Measurements from ENCODE around the gene CSNK1E.

CSNK1E gene

GRCh38 chr22:38305471-38306448 lies 11.5 kb downstream of the CSNK1E start:
- Histone ChIP-seq H3K36me3 (ENCODE audit: control insufficient read depth, insufficient read depth, low read length) (no peaks in the 10 kb centered on the region), H3K4me1 (peaks cover 10% of the 10 kb centered on the region), H3K27me3 (ENCODE audit: control insufficient read depth, insufficient read depth, low read length) (no peaks in the 10 kb centered on the region), H3K9ac (no peak overlapping the region), H2AFZ (no peak overlapping the region), H3K9me3 (ENCODE audit: control insufficient read depth, low read length) (no peaks in the 10 kb centered on the region), H3K4me3 (ENCODE audit: low read depth, low read length) (peak overlapping the region; percentile 27), H3K27ac (peak overlapping the region; percentile 22), H3K4me2 (ENCODE audit: low read length) (peak overlapping the region; percentile 3), H3K79me2 (peaks cover 22% of the 10 kb centered on the region)
- no peak for TF ChIP-seq CTCF (IDR thresholded peaks at IDR 0.05)

GRCh38 chr22:38304526-38304925 lies 12.7 kb downstream of the CSNK1E start:
- Histone ChIP-seq H2AFZ (no peak overlapping the region), H3K9ac (no peak overlapping the region), H3K4me1 (peaks cover 10% of the 10 kb centered on the region), H3K27me3 (ENCODE audit: control insufficient read depth, insufficient read depth, low read length) (no peaks in the 10 kb centered on the region), H3K4me2 (ENCODE audit: low read length) (no peak overlapping the region), H3K4me3 (ENCODE audit: low read depth, low read length) (no peak overlapping the region), H3K9me3 (ENCODE audit: control insufficient read depth, low read length) (no peaks in the 10 kb centered on the region), H3K27ac (no peak overlapping the region), H3K79me2 (peaks cover 15% of the 10 kb centered on the region), H3K36me3 (ENCODE audit: control insufficient read depth, insufficient read depth, low read length) (no peaks in the 10 kb centered on the region)
- no peak for TF ChIP-seq CTCF (IDR thresholded peaks at IDR 0.05)

DNA sequence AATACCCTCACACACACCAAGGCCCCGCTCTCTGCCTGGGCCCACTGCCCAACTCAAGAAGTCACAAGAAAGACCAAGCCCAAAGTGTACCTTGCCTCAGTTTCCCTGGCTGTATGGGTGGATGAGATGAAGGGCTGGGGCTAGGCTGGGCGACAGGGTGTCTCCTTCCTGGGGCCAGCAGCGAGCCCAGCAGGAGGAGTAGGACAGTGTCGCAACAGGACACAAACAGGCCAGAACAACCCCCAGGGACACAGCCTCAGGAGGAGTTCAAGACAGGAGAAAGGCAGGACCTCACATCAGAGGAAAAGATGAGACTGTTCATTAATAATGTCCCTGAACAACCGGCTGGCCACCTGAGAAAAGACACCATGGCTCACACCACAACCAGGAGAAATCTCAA lies 13.3 kb downstream of the CSNK1E start:
- Histone ChIP-seq H3K9me3 (ENCODE audit: control insufficient read depth, low read length) (no peaks in the 10 kb centered on the region), H3K4me2 (ENCODE audit: low read length) (no peak overlapping the region), H3K27ac (peak overlapping the region; percentile 24), H3K9ac (no peak overlapping the region), H3K4me3 (ENCODE audit: low read depth, low read length) (no peak overlapping the region), H3K79me2 (peaks cover 15% of the 10 kb centered on the region), H3K36me3 (ENCODE audit: control insufficient read depth, insufficient read depth, low read length) (no peaks in the 10 kb centered on the region), H3K27me3 (ENCODE audit: control insufficient read depth, insufficient read depth, low read length) (no peaks in the 10 kb centered on the region), H3K4me1 (peaks cover 10% of the 10 kb centered on the region), H2AFZ (no peak overlapping the region)
- no peak for TF ChIP-seq CTCF (IDR thresholded peaks at IDR 0.05)

- no peak overlapping the region for H3K9ac ChIP-seq
- H3K4me2 ChIP-seq (ENCODE audit: low read length), result no peak overlapping the region
- H3K36me3 ChIP-seq (ENCODE audit: control insufficient read depth, insufficient read depth, low read length), result no peaks in the 10 kb centered on the region
- H3K4me3 ChIP-seq (ENCODE audit: low read depth, low read length), result no peak overlapping the region
- peaks cover 15% of the 10 kb centered on the region for H3K79me2 ChIP-seq
- H3K4me1 ChIP-seq, result peaks cover 8% of the 10 kb centered on the region
- TF ChIP-seq CTCF (IDR thresholded peaks at IDR 0.05), result no peak
- H2AFZ ChIP-seq, result no peak overlapping the region
- H3K27ac ChIP-seq, result no peak overlapping the region
- H3K27me3 ChIP-seq (ENCODE audit: control insufficient read depth, insufficient read depth, low read length), result no peaks in the 10 kb centered on the region
- H3K9me3 ChIP-seq (ENCODE audit: control insufficient read depth, low read length), result no peaks in the 10 kb centered on the region
Observed at GRCh38 chr22:38302906-38303305, 14.3 kb downstream of the CSNK1E start.
